Measurements from ENCODE around the gene ZNF423. TPM values are rescaled to one million over a fixed set of nuclear protein-coding genes. Genes with fewer than 3 reads are reported as not detected.

ZNF423 gene
- polyA plus RNA-seq, 1 of the 3 experiments (the other 2 are of a cell fraction), result 1.2 TPM

DNA sequence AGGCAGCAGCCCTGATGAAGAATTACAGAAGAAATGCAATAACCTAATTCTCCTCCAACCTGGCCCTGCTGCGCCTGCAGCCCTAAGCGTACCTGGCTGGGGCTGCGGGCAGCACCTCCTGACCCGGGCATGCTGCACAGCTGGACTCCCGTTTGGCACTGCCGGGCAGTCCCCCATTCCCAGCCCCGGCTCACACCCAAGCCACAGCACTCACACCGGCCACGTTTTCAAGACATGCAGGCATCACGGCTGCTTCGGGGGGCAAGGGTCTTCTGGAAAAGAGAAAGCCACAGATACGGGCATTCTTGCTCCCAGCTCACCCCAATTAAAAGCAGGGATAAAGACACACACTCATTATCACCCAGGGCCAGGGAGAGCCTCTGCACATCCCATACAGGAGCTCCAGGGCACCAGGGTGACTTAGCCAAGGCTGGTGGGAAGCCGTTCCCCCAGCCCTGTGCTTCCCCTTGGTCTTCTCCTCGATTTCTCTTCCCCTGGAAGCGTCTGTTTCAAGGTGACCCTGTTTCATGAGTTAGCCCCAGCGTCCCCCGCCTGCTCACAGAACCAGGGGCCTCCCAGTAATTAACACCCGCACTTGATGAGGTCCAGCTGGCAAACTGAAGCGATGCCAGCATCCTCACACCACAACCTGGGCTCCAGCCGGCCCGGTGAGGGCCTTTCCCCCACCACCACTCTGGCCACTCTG is 265.6 kb downstream of the ZNF423 start:
- H3K9ac ChIP-seq, result no peak overlapping the region
- H3K27ac ChIP-seq (ENCODE audit: low read depth in 2 of 2, low read length in 1 of 2), result no peak overlapping the region; a peak in 1 of 4 replicates
- ChIA-PET CTCF (interaction anchor here (0.6 to 1.0 kb wide), 4 partner anchors 8 to 97 kb away, joined by 3 read pairs; no protein-coding TSS in a partner anchor), POLR2A (no interaction called here)
- no peak for DNase-seq
- H3K9me3 ChIP-seq, result no peaks in the 10 kb centered on the region
- peaks cover 0 to 51% of the 10 kb centered on the region in 2 experiments; a peak in 2 of 4 replicates for H3K4me1 ChIP-seq (ENCODE audit: control insufficient read depth in 1 of 2, insufficient read depth in 2 of 2, low read depth in 1 of 2, low read length in 1 of 2)
- no peaks in the 10 kb centered on the region for H4K20me1 ChIP-seq (ENCODE audit: insufficient read depth)
- H3K36me3 ChIP-seq (replicated peaks in 1 of 2; ENCODE audit: control insufficient read depth in 1 of 2, insufficient read depth in 2 of 2, low read length in 1 of 2), result no peaks in the 10 kb centered on the region
- H2AFZ ChIP-seq (ENCODE audit: low read depth), result no peak overlapping the region
- no peaks in the 10 kb centered on the region for H3F3A ChIP-seq (replicated peaks; ENCODE audit: insufficient read depth)
- no peaks in the 10 kb centered on the region for H3K79me2 ChIP-seq (ENCODE audit: insufficient read depth)
- no peak overlapping the region for H3K4me3 ChIP-seq (ENCODE audit: low read depth in 2 of 2, low read length in 1 of 2)
- TF ChIP-seq NFIC (IDR thresholded peaks at IDR 0.05; ENCODE audit: borderline replicate concordance) (no peak), FOSL2 (IDR thresholded peaks at IDR 0.05; ENCODE audit: borderline replicate concordance, low read depth) (no peak), POLR2AphosphoS5 (IDR thresholded peaks at IDR 0.05; ENCODE audit: low read depth, low read length) (no peak), MXI1 (IDR thresholded peaks at IDR 0.05; ENCODE audit: low read depth, low read length) (no peak), GABPA (IDR thresholded peaks at IDR 0.05; ENCODE audit: low read depth) (no peak)
- TF ChIP-seq, protein P1, sequence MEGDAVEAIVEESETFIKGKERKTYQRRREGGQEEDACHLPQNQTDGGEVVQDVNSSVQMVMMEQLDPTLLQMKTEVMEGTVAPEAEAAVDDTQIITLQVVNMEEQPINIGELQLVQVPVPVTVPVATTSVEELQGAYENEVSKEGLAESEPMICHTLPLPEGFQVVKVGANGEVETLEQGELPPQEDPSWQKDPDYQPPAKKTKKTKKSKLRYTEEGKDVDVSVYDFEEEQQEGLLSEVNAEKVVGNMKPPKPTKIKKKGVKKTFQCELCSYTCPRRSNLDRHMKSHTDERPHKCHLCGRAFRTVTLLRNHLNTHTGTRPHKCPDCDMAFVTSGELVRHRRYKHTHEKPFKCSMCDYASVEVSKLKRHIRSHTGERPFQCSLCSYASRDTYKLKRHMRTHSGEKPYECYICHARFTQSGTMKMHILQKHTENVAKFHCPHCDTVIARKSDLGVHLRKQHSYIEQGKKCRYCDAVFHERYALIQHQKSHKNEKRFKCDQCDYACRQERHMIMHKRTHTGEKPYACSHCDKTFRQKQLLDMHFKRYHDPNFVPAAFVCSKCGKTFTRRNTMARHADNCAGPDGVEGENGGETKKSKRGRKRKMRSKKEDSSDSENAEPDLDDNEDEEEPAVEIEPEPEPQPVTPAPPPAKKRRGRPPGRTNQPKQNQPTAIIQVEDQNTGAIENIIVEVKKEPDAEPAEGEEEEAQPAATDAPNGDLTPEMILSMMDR (IDR thresholded peaks at IDR 0.05), result no peak
- TF ChIP-seq, protein P2, sequence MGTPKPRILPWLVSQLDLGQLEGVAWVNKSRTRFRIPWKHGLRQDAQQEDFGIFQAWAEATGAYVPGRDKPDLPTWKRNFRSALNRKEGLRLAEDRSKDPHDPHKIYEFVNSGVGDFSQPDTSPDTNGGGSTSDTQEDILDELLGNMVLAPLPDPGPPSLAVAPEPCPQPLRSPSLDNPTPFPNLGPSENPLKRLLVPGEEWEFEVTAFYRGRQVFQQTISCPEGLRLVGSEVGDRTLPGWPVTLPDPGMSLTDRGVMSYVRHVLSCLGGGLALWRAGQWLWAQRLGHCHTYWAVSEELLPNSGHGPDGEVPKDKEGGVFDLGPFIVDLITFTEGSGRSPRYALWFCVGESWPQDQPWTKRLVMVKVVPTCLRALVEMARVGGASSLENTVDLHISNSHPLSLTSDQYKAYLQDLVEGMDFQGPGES (IDR thresholded peaks at IDR 0.05; ENCODE audit: low read depth, low read length), result no peak
- H3K27me3 ChIP-seq (ENCODE audit: insufficient read depth), result no peaks in the 10 kb centered on the region
- H3K9me2 ChIP-seq, result no peaks in the 10 kb centered on the region
- WGBS (ENCODE audit: low lambda C conversion rate), result 54% methylated on average over 17 of the region's 21 CpGs
- no peak overlapping the region for H3K4me2 ChIP-seq

DNA sequence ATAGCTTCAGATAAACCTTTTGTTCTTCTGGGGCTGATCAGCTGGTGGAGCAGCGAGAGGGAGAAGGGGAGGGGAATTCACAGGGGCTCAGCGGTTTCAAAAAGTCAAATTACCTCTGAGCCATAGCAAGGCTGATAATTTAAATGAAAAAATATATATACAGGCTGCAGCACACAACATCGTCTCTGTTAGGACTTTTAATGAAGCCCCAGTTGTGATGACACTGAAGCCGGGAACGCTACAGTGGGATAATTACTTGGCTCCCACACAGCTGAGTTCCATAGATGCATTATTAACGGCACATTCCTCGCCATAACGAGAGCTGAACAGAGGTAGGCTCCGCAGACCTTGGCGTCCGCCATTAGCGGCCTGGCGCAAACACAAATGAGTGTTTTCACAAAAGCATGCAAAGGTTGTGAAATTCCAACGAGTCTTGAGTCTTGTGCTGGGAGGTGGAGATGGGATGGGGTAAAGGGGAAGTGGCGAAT is 266.3 kb downstream of the ZNF423 start:
- no peak for DNase-seq
- Histone ChIP-seq H3K9me2 (no peaks in the 10 kb centered on the region), H3K4me1 (ENCODE audit: control insufficient read depth in 1 of 2, insufficient read depth in 2 of 2, low read depth in 1 of 2, low read length in 1 of 2) (peaks cover 0 to 43% of the 10 kb centered on the region in 2 experiments; a peak in 2 of 4 replicates), H3K36me3 (replicated peaks in 1 of 2; ENCODE audit: control insufficient read depth in 1 of 2, insufficient read depth in 2 of 2, low read length in 1 of 2) (no peaks in the 10 kb centered on the region), H3K4me3 (ENCODE audit: low read depth in 2 of 2, low read length in 1 of 2) (no peak overlapping the region), H2AFZ (ENCODE audit: low read depth) (no peak overlapping the region), H3K9ac (no peak overlapping the region), H3K4me2 (no peak overlapping the region), H3K27me3 (ENCODE audit: insufficient read depth) (no peaks in the 10 kb centered on the region), H3K79me2 (ENCODE audit: insufficient read depth) (no peaks in the 10 kb centered on the region), H3K27ac (ENCODE audit: low read depth in 2 of 2, low read length in 1 of 2) (no peak overlapping the region), H3K9me3 (no peaks in the 10 kb centered on the region), H4K20me1 (ENCODE audit: insufficient read depth) (no peaks in the 10 kb centered on the region), H3F3A (replicated peaks; ENCODE audit: insufficient read depth) (no peaks in the 10 kb centered on the region)
- POLR2A ChIA-PET, result no interaction called here
- WGBS (ENCODE audit: low lambda C conversion rate), result 74% methylated on average over 15 of the region's 15 CpGs
- CTCF ChIA-PET, result interaction anchor here (0.8 to 1.5 kb wide), 6 partner anchors 33 to 332 kb away, joined by 3 to 6 read pairs (median 3); no protein-coding TSS in a partner anchor
- no peak for TF ChIP-seq POLR2AphosphoS5 (IDR thresholded peaks at IDR 0.05; ENCODE audit: low read depth, low read length)
- no peak for TF ChIP-seq FOXM1 (IDR thresholded peaks at IDR 0.05; ENCODE audit: low read depth)
- TF ChIP-seq, protein P3, sequence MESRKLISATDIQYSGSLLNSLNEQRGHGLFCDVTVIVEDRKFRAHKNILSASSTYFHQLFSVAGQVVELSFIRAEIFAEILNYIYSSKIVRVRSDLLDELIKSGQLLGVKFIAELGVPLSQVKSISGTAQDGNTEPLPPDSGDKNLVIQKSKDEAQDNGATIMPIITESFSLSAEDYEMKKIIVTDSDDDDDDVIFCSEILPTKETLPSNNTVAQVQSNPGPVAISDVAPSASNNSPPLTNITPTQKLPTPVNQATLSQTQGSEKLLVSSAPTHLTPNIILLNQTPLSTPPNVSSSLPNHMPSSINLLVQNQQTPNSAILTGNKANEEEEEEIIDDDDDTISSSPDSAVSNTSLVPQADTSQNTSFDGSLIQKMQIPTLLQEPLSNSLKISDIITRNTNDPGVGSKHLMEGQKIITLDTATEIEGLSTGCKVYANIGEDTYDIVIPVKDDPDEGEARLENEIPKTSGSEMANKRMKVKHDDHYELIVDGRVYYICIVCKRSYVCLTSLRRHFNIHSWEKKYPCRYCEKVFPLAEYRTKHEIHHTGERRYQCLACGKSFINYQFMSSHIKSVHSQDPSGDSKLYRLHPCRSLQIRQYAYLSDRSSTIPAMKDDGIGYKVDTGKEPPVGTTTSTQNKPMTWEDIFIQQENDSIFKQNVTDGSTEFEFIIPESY (IDR thresholded peaks at IDR 0.05; ENCODE audit: borderline replicate concordance, low read depth), result no peak
- TF ChIP-seq, protein P1 (IDR thresholded peaks at IDR 0.05), result no peak
- TF ChIP-seq ELF1 (IDR thresholded peaks at IDR 0.05), result no peak
- no peak for TF ChIP-seq RXRA (IDR thresholded peaks at IDR 0.05; ENCODE audit: borderline replicate concordance, low read depth)
- TF ChIP-seq YY1 (IDR thresholded peaks at IDR 0.05; ENCODE audit: low read depth), result no peak
- no peak for TF ChIP-seq RFX5 (IDR thresholded peaks at IDR 0.05; ENCODE audit: low read length)
- no peak for TF ChIP-seq GATA2 (CRISPR knock-in tag; IDR thresholded peaks at IDR 0.05)
- no peak for TF ChIP-seq EP300 (IDR thresholded peaks at IDR 0.05; ENCODE audit: borderline replicate concordance in 1 of 2, low read depth in 1 of 2, low read length in 1 of 2)
